Heart right ventricle (tissue), 16 donors: ENCODE measurements around the gene SIGLEC9. TPM values are rescaled to one million over a fixed set of nuclear protein-coding genes. Genes with fewer than 3 reads are reported as not detected.

Source experiments
- ATAC-seq, 8 donors: fragments of 200-7000 bp; cut with Tn5 transposase; one replicate each; pipeline ENCODE4 v1.9.1; 2020; ENCODE audit warnings: mild to moderate bottlenecking in 8 of 8, moderate library complexity in 8 of 8, moderate number of reproducible peaks in 1 of 8
- DNase-seq, 2 donors: peaks; one replicate each; pipeline ENCODE4 v3.0.0-alpha.2; 2020
- H3K27ac ChIP-seq, 10 donors: fragments of 200-600 bp; sonication (generic) in 2 of 10; one replicate each; pipeline versions ENCODE4 v1.5.0 to v1.8.0; 2020 to 2022; ENCODE audit warnings: mild to moderate bottlenecking in 3 of 10
- H3K27me3 ChIP-seq, 7 donors: fragments of 200-600 bp; one replicate each; pipeline ENCODE4 v1.8.0; 2021 to 2022; ENCODE audit warnings: mild to moderate bottlenecking in 2 of 7
- H3K36me3 ChIP-seq, 9 donors: fragments of 200-600 bp; sonication (generic) in 1 of 9; one replicate each; pipeline versions ENCODE4 v1.5.0 to v1.8.0; 2020 to 2022; ENCODE audit warnings: mild to moderate bottlenecking in 2 of 9
- H3K4me1 ChIP-seq, 9 donors: fragments of 200-600 bp; sonication (generic) in 1 of 9; one replicate each; pipeline versions ENCODE4 v1.5.0 to v1.8.0; 2020 to 2022; ENCODE audit warnings: mild to moderate bottlenecking in 4 of 9
- H3K4me3 ChIP-seq, 10 donors: fragments of 200-600 bp; sonication (generic) in 2 of 10; one replicate each; pipeline versions ENCODE4 v1.5.0 to v1.8.0; 2020 to 2022; ENCODE audit warnings: mild to moderate bottlenecking in 7 of 10, moderate library complexity in 2 of 10
- H3K9me3 ChIP-seq, 11 donors: fragments of 200-600 bp in 10 of 11; sonication (generic) in 2 of 11; one replicate each; pipeline versions ENCODE4 v1.5.0 to v1.8.0; 2013 to 2022; ENCODE audit warnings: mild to moderate bottlenecking in 2 of 11, control low read depth in 1 of 11, moderate library complexity in 1 of 11
- CTCF ChIP-seq, 9 donors: fragments of 200-600 bp; sonication (generic) in 2 of 9; IDR thresholded peaks; one replicate each; pipeline versions ENCODE4 v1.5.0 to v1.8.0; 2021 to 2022; ENCODE audit warnings: antibody characterized with exemption in 9 of 9, mild to moderate bottlenecking in 5 of 9, moderate library complexity in 1 of 9
- WGBS, 2 donors: extraction: QIAGEN DNeasy Blood & Tissue Kit; methylation state at CpG; one replicate each; pipeline ENCODE4 v1.1.7; 2013; ENCODE audit warnings: inconsistent platforms in 1 of 2; 5-methylcytosine and 5-hydroxymethylcytosine counted together
- intact Hi-C, 10 donors: fragments of 100-400 bp; cut with DNase I; formaldehyde crosslinking; loops; one replicate each; pipeline versions ENCODE4 v1.11.1 to v1.14.2; 2022
- polyA plus RNA-seq, 2 donors: library from polyadenylated mRNA; stranded (reverse); fragments of 200-250 nt; gene quantifications; one replicate each; pipeline ENCODE4 v1.2.3, GENCODE V29; 2013
- total RNA-seq, 10 donors: library from RNA; stranded (reverse); fragmentation: NEBNext Ultra II Directional in 3 of 10; extraction: Animal tissue kit (Norgen Biotek cat#: 25700) in 3 of 10; gene quantifications; one replicate each; pipeline versions ENCODE4 v1.2.1 to v1.2.4, GENCODE V29; 2021 to 2023
- donor health status: Arrhythmogenic right ventricular cardiomyopathy.
- donor health status: ischemic (EF 13 %, LVEDD 7.1; RV severe dilation, severe dysfunction).
- donor health status: healthy with polysubstance abuse.
- donor health status: DM: no; HTN: yes; CAD: no.
- donor health status: DM: no; HTN: no; CAD: no.
- donor health status: ischemic (EF 25% LVEDD 6.9; RV normal size, moderate dysfunction).
- donor health status: ischemic (EF 25% LVEDD 5.7; RV mildly dilated, moderate dysfunction).
- donor health status: healthy.
- donor health status: DM: yes; HTN: yes; CAD: no.
- donor health status: Ischemic cardiomyopathy.
- donor health status: ischemic (EF 35%, LVEDD 5.7; RV mildly dilated, moderate dysfunction).
- donor health status: nonischemic (EF 11% LVEDD 7.7; RV severe dilation, severe dysfunction).
- donor health status: DM: yes; HTN: yes; CAD: no.
- donor health status: PGD.
- donor health status: ischemic (EF 29% LVEDD 5.4; RV normal size, mild dysfunction).
- donor health status: nonischemic (EF 23%, LVEDD 6.1; RV moderate dilation, normal function).

Gene SIGLEC9
- total and polyA plus RNA-seq, 12 donors: 0.41 to 7.0 (median 1.1) TPM; not detected in 1

DNA sequence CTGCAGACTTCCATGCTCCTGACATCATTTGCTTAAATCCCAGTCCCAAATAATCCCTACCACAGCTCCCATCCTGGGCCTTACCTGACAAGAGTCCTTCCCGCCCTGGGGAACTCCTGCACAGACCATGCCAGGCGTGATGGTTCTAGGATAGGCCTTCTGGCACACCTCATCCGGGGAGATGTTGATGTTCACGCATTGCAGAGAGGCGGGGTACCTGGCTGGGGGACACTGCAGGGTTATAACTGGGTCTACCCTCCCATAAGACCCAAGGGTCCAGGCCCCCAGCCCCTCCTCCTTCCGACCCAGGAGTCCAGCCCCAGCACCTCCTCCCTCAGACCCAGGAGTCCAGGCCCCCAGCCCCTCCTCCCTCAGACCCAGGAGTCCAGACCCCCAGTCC is 46.0 kb upstream of the SIGLEC9 start:
- ATAC-seq: peak in 1 of 8 donors; percentile 13
- intact Hi-C loops: loop anchor here in 1 of 10 donors (10.0 kb wide), 1 partner anchor 1244 kb away; no protein-coding TSS in a partner anchor
- H3K9me3 ChIP-seq: peaks cover 0 to 11% (median 4%) of the 10 kb centered on the region in 11 donors
- no peak for TF ChIP-seq CTCF (IDR thresholded peaks at IDR 0.05)
- peaks cover 0 to 11% (median 0%) of the 10 kb centered on the region in 7 donors for H3K27me3 ChIP-seq
- H3K4me3 ChIP-seq: no peak overlapping the region
- H3K4me1 ChIP-seq: peaks cover 0 to 7% (median 3%) of the 10 kb centered on the region in 9 donors
- no peak for DNase-seq
- no peaks in the 10 kb centered on the region for H3K36me3 ChIP-seq
- H3K27ac ChIP-seq: no peak overlapping the region
- WGBS, 2 donors: 93 to 94% methylated on average over 6 of the region's 6 CpGs

GRCh38 chr19:51079481-51080110 is 45.1 kb upstream of the SIGLEC9 start:
- Histone ChIP-seq H3K4me3 (no peak overlapping the region), H3K36me3 (no peaks in the 10 kb centered on the region), H3K9me3 (peaks cover 0 to 2% (median 0%) of the 10 kb centered on the region in 11 donors), H3K4me1 (peaks cover 0 to 7% (median 3%) of the 10 kb centered on the region in 9 donors), H3K27me3 (peaks cover 0 to 7% (median 0%) of the 10 kb centered on the region in 7 donors), H3K27ac (peak overlapping the region in 1 of 10 donors; percentile 45)
- intact Hi-C loops: loop anchor here in 2 of 10 donors (5.0 to 10.0 kb wide), 2 partner anchors 52 to 1245 kb away; partner anchors contain the start of gene KLK11 (in 1 of the 2)
- WGBS, 2 donors: 61 to 66% methylated on average over 27 of the region's 27 CpGs
- peak; percentile 57 to 91 (median 82) for ATAC-seq
- no peak for TF ChIP-seq CTCF (IDR thresholded peaks at IDR 0.05)
- DNase-seq: peak; percentile 57 to 77

DNA sequence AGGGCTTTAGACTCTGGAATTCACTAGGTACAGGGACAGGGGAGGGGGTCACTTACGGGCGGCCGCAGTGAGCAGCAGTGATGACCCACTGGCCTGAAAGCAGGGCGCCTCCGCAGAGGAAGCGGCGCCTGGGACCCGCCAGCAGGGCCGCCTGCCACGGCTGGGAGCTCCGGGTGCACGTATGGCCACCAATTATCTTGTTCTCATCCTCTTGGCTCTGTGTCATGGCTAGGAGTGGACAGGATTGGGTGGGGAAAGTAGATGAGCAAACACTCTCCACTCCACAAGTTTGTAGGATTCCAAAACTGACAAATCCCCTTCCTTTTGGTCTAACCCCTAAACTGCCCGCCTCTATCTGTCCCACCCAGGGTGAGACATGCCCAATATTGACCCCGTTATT is 43.2 kb upstream of the SIGLEC9 start:
- ATAC-seq (no peak), DNase-seq (no peak)
- intact Hi-C loops: loop anchor here in 1 of 10 donors (5.0 kb wide), 1 partner anchor 54 kb away; the partner anchor contains the start of gene KLK11
- no peak overlapping the region for H3K27ac ChIP-seq
- H3K4me3 ChIP-seq: no peak overlapping the region
- no peaks in the 10 kb centered on the region for H3K9me3 ChIP-seq
- TF ChIP-seq CTCF (IDR thresholded peaks at IDR 0.05): no peak
- peaks cover 0 to 7% (median 3%) of the 10 kb centered on the region in 9 donors for H3K4me1 ChIP-seq
- 76 to 88% methylated on average over 14 of the region's 14 CpGs for WGBS, 2 donors
- peaks cover 0 to 7% (median 0%) of the 10 kb centered on the region in 7 donors for H3K27me3 ChIP-seq
- H3K36me3 ChIP-seq: no peaks in the 10 kb centered on the region

- H3K27me3 ChIP-seq: peaks cover 0 to 4% (median 0%) of the 10 kb centered on the region in 7 donors
- no peaks in the 10 kb centered on the region for H3K36me3 ChIP-seq
- no peak within 1 kb of the TSS for H3K4me3 ChIP-seq
- intact Hi-C loops: loop anchor here in 1 of 10 donors (5.0 kb wide), 1 partner anchor 55 kb away; the partner anchor contains the start of gene KLK11
- no peak for TF ChIP-seq CTCF (IDR thresholded peaks at IDR 0.05)
- WGBS, 2 donors: 34 to 42% methylated on average over 7 of the region's 7 CpGs
- ATAC-seq (no peak), DNase-seq (no peak)
- no peaks in the 10 kb centered on the region for H3K9me3 ChIP-seq
- no peak within 1 kb of the TSS for H3K27ac ChIP-seq
- H3K4me1 ChIP-seq: peaks cover 0 to 7% (median 3%) of the 10 kb centered on the region in 9 donors
Measured at GRCh38 chr19:51082611-51083010, 42.1 kb upstream of the SIGLEC9 start, which contains the start of gene KLK14. Gene KLK14 (minus strand): TSS chr19:51082887. CDS start chr19:51082614, 273 bp downstream.
